NCI-H345 treated with DMSO at 0.1 percent for 48 hours (cell line): ENCODE results near the gene ATP2B2.
"Not testable (repeated sequence)": the region's sequence is repeated elsewhere in the genome, so short reads cannot be mapped to it uniquely, and the experiment has no call there.

Experiments used
- DNase-seq: peaks from one replicate; lab custom pipeline; 2025; ENCODE audit not compliant: unreplicated experiment; lab: John Stamatoyannopoulos, UW

ATP2B2 gene

GRCh38 chr3:10310578-10310977 lies 194.8 kb downstream of the ATP2B2 start:
- no peak for DNase-seq

GRCh38 chr3:10309736-10310135 lies 195.7 kb downstream of the ATP2B2 start:
- no peak for DNase-seq

- DNase-seq = no peak
These were observed 196.7 kb downstream of the ATP2B2 start for GRCh38 chr3:10308678-10309077.

- DNase-seq = no peak
These were observed 199.2 kb downstream of the ATP2B2 start for GRCh38 chr3:10306156-10306555.

- no peak for DNase-seq
These were observed 200.0 kb downstream of the ATP2B2 start for GRCh38 chr3:10305331-10305902.

GRCh38 chr3:10304905-10305304 lies 200.5 kb downstream of the ATP2B2 start:
- no peak for DNase-seq

GRCh38 chr3:10303785-10304184 lies 201.6 kb downstream of the ATP2B2 start:
- DNase-seq = no peak

GRCh38 chr3:10303105-10303504 lies 202.3 kb downstream of the ATP2B2 start:
- DNase-seq = no peak

- DNase-seq = no peak
These were observed 205.3 kb downstream of the ATP2B2 start for GRCh38 chr3:10300087-10300486.

GRCh38 chr3:10299679-10300078 lies 205.7 kb downstream of the ATP2B2 start:
- no peak for DNase-seq

- DNase-seq = no peak
These were observed 206.2 kb downstream of the ATP2B2 start for GRCh38 chr3:10299175-10299574.

GRCh38 chr3:10298064-10298463 lies 207.3 kb downstream of the ATP2B2 start:
- DNase-seq = not testable (repeated sequence)

- no peak for DNase-seq
These were observed 211.3 kb downstream of the ATP2B2 start for GRCh38 chr3:10294030-10294586.

GRCh38 chr3:10292505-10293419 lies 212.6 kb downstream of the ATP2B2 start, which contains the start of gene GHRL:
TSS of gene GHRL (minus strand) at chr3:10292947. CDS start at chr3:10290180, 2,767 bp downstream.
- DNase-seq = no peak

- DNase-seq = no peak
These were observed 213.7 kb downstream of the ATP2B2 start for GRCh38 chr3:10291641-10292040.

GRCh38 chr3:10290481-10291176 lies 214.8 kb downstream of the ATP2B2 start:
- DNase-seq = no peak

GRCh38 chr3:10289787-10290355 lies 215.5 kb downstream of the ATP2B2 start:
- no peak for DNase-seq

GRCh38 chr3:10289077-10289476 lies 216.3 kb downstream of the ATP2B2 start:
- no peak for DNase-seq

GRCh38 chr3:10288575-10288960 lies 216.8 kb downstream of the ATP2B2 start:
- no peak for DNase-seq

GRCh38 chr3:10287936-10288574 lies 217.3 kb downstream of the ATP2B2 start:
- DNase-seq = no peak
